ENCODE measurements around the gene CCDC85C.
"Not testable (repeated sequence)": the region's sequence is repeated elsewhere in the genome, so short reads cannot be mapped to it uniquely, and the experiment has no call there.

CCDC85C gene

DNA sequence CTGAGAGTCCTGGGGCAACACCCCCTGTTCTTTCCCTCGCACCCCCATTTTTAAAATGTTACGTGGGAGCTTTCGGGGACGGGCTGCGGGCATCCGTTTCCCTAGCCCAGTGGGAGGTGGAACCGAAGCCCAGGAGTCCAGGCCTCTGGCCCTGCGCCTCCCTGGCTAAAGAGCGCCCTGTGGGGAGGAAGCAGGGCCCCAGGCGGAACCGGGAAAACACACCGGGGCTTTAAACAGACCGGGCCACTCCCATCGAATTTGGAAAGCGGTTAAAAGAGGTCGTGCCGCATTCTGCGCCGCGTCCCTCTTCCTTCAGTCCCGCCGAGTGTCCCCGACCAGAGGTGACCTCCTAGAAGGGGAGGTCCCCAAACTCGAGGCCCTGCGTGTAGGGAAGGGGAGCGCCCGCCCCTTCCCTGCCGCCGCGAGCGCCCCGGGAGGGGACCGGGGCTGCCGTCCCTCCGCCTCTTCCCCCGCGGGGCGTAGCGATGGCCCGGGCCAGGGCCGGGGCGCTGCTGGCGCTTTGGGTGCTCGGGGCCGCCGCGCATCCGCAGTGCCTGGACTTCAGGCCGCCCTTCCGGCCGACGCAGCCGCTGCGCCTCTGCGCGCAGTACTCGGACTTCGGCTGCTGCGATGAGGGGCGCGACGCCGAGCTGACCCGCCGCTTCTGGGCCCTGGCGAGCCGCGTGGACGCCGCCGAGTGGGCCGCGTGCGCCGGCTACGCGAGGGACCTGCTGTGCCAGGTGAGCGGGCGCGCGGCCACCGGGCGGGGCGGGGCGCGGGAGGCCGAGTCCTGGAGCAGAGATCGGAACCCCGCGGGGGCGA is 40.9 kb upstream of the CCDC85C start, which contains the start of gene HHIPL1:
Gene HHIPL1 (plus strand): TSS at position 407 of the 822 bp plus-strand sequence. CDS start 79 bp downstream, at position 486.
- Histone ChIP-seq H3K4me1 (ENCODE audit: low read length) (peaks cover 9% of the 10 kb centered on the region), H3K27me3 (ENCODE audit: low read depth, low read length) (no peaks in the 10 kb centered on the region), H2AFZ (ENCODE audit: low read depth, low read length) (no peak within 1 kb of the TSS), H3K9me3 (ENCODE audit: insufficient read depth, low read length) (no peaks in the 10 kb centered on the region), H3K4me2 (ENCODE audit: low read length) (no peak within 1 kb of the TSS), H4K20me1 (ENCODE audit: insufficient read depth, low read length) (no peaks in the 10 kb centered on the region), H3K9ac (ENCODE audit: low read length) (no peak within 1 kb of the TSS), H3K4me3 (ENCODE audit: low read length) (no peak within 1 kb of the TSS), H3K79me2 (ENCODE audit: low read length) (no peaks in the 10 kb centered on the region), H3K36me3 (replicated peaks; ENCODE audit: low read depth, low read length) (no peaks in the 10 kb centered on the region), H3K27ac (ENCODE audit: low read length) (no peak within 1 kb of the TSS)
- no peak for TF ChIP-seq EZH2phosphoT487 (IDR thresholded peaks at IDR 0.05; ENCODE audit: low read depth)
- TF ChIP-seq, protein P1, sequence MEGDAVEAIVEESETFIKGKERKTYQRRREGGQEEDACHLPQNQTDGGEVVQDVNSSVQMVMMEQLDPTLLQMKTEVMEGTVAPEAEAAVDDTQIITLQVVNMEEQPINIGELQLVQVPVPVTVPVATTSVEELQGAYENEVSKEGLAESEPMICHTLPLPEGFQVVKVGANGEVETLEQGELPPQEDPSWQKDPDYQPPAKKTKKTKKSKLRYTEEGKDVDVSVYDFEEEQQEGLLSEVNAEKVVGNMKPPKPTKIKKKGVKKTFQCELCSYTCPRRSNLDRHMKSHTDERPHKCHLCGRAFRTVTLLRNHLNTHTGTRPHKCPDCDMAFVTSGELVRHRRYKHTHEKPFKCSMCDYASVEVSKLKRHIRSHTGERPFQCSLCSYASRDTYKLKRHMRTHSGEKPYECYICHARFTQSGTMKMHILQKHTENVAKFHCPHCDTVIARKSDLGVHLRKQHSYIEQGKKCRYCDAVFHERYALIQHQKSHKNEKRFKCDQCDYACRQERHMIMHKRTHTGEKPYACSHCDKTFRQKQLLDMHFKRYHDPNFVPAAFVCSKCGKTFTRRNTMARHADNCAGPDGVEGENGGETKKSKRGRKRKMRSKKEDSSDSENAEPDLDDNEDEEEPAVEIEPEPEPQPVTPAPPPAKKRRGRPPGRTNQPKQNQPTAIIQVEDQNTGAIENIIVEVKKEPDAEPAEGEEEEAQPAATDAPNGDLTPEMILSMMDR (IDR thresholded peaks at IDR 0.05; ENCODE audit: low read depth, low read length), result no peak

DNA sequence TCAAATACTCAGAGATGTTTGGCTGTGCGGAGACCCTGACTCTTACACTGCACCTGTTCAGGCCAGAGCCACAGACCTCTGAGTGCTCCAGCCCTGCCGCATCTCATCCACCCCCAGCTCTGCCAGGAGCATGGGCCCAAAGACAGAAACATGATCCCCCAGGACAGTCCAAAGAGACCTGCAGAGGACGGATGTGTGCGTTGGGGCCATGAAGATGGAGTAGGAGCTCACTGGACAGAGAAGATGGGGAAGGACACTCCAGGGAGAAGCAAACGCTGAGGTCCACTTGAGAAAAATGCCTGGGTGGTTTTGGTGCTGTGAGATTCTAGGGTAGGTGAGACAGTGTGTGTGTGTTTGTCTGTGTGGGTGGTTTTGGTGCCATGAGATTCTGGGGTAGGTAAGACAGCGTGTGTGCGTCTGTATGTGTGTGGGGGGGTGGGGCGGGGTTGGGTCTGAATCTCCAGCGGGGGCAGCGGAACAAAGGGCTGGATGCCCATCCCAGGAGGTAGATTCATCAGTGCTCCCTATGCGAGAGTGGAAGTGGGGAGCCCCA is 40.1 kb upstream of the CCDC85C start:
- H3K4me3 ChIP-seq (ENCODE audit: low read length), result no peak overlapping the region
- no peak overlapping the region for H3K9ac ChIP-seq (ENCODE audit: low read length)
- no peaks in the 10 kb centered on the region for H3K27me3 ChIP-seq (ENCODE audit: low read depth, low read length)
- H3K79me2 ChIP-seq (ENCODE audit: low read length), result no peaks in the 10 kb centered on the region
- peaks cover 4% of the 10 kb centered on the region for H3K4me1 ChIP-seq (ENCODE audit: low read length)
- no peak overlapping the region for H2AFZ ChIP-seq (ENCODE audit: low read depth, low read length)
- H3K36me3 ChIP-seq (replicated peaks; ENCODE audit: low read depth, low read length), result no peaks in the 10 kb centered on the region
- H3K4me2 ChIP-seq (ENCODE audit: low read length), result no peak overlapping the region
- TF ChIP-seq EZH2phosphoT487 (IDR thresholded peaks at IDR 0.05; ENCODE audit: low read depth), result no peak
- TF ChIP-seq, protein P1 (IDR thresholded peaks at IDR 0.05; ENCODE audit: low read depth, low read length), result no peak
- no peak overlapping the region for H3K27ac ChIP-seq (ENCODE audit: low read length)
- no peaks in the 10 kb centered on the region for H3K9me3 ChIP-seq (ENCODE audit: insufficient read depth, low read length)
- H4K20me1 ChIP-seq (ENCODE audit: insufficient read depth, low read length), result no peaks in the 10 kb centered on the region

DNA sequence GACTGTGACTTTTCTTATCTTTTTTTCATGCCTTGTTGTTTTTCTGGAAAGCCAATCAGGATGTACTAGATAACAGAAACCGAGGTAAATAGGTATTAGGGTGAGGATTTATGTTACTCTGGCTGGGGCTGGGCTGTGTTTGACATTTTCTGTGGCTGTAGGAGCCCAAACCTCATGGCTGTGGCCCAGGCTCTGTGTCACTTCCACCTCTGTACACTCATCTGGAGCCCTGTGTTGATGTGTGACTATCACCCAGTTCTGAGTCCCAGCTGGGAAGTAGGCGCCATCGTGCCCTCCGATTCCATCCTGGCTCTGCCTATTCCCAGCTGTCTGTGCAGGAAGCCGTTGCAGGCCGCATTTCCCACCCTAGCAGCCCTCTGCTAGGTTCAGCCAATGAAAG is 39.3 kb upstream of the CCDC85C start:
- Histone ChIP-seq H3K79me2 (ENCODE audit: low read length) (no peaks in the 10 kb centered on the region), H3K4me2 (ENCODE audit: low read length) (no peak overlapping the region), H3K36me3 (replicated peaks; ENCODE audit: low read depth, low read length) (no peaks in the 10 kb centered on the region), H3K9me3 (ENCODE audit: insufficient read depth, low read length) (no peaks in the 10 kb centered on the region), H3K4me3 (ENCODE audit: low read length) (no peak overlapping the region), H3K4me1 (ENCODE audit: low read length) (no peaks in the 10 kb centered on the region), H4K20me1 (ENCODE audit: insufficient read depth, low read length) (no peaks in the 10 kb centered on the region), H3K27ac (ENCODE audit: low read length) (no peak overlapping the region), H3K9ac (ENCODE audit: low read length) (no peak overlapping the region), H3K27me3 (ENCODE audit: low read depth, low read length) (no peaks in the 10 kb centered on the region), H2AFZ (ENCODE audit: low read depth, low read length) (no peak overlapping the region)
- TF ChIP-seq, protein P1 (IDR thresholded peaks at IDR 0.05; ENCODE audit: low read depth, low read length), result no peak
- TF ChIP-seq EZH2phosphoT487 (IDR thresholded peaks at IDR 0.05; ENCODE audit: low read depth), result no peak

DNA sequence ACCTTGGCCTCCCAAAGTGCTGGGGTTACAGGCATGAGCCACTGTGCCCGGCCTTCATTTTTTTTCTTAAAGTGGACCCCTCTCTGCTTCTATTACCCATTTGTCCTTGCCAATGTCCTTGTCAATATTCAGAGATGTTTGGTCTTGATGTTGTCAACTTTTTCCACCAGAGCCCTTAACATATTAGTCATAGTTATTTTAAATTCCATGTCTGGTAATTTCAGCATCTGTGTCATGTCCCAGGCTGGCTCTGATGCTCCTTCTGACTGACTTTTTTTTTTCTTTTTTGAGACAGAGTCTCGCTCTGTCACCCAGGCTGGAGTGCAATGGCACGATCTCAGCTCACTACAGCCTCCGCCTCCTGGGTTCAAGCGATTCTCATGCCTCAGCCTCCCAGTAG is 38.8 kb upstream of the CCDC85C start:
- not testable (repeated sequence) for H3K9ac ChIP-seq (ENCODE audit: low read length); H3K9me3 ChIP-seq (ENCODE audit: insufficient read depth, low read length); H3K4me1 ChIP-seq (ENCODE audit: low read length); H2AFZ ChIP-seq (ENCODE audit: low read depth, low read length); H3K4me2 ChIP-seq (ENCODE audit: low read length); H4K20me1 ChIP-seq (ENCODE audit: insufficient read depth, low read length); H3K79me2 ChIP-seq (ENCODE audit: low read length); H3K27ac ChIP-seq (ENCODE audit: low read length); H3K4me3 ChIP-seq (ENCODE audit: low read length); H3K36me3 ChIP-seq (replicated peaks; ENCODE audit: low read depth, low read length); H3K27me3 ChIP-seq (ENCODE audit: low read depth, low read length)
